GM19035 (cell line): ENCODE measurements around the gene AIMP1.

ENCODE experiments used
- ATAC-seq: cut with Tn5 transposase; IDR thresholded peaks from one replicate; pipeline ENCODE4 v1.9.1; 2021; ENCODE audit not compliant: unreplicated experiment

Gene AIMP1

DNA sequence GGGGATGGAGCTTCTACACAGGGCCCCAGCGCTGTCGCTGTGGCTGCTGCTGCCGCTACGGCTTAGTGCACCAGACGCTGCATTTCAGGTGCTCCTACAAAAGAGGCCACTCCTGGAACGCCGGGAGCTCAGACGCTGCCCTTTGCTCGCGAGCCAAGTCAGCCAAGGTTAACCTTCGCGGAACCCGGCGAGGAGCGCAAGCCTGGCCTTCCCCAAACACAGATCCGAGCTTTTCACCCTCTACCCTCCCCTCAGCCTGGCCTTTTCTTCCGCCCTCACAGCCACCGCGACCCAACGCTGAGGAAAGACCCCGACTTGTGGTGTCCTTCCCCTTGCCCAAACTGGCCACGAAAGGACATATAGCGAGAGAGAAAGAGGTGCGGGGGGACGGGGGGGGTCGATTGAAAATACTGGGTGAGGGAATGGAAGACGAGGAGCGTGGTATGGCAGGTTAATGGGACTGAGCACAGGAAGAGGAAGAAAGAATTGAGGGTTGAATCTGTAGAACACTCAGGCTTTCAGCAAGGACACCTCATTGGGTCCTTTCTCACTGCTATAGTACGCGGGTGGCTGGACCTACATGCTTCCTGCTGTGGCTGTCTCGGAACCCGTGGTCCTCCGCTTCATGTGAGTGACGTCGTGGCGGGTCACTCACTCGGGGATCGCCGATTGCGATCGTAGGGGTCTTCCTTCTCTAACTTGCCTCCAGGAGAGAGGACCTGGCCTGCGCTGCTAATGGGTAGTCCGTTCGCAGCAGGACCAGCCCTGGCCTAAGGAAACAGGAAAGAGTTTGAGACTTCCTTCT is at the start of gene AIMP1, which contains the start of gene TBCK:
AIMP1 (plus strand) TSS at position 583 of the 805 bp plus-strand sequence. CDS start 8,460 bp downstream, outside the sequence.
TBCK (minus strand) TSS at position 242 of the 805 bp plus-strand sequence. CDS start 7,249 bp downstream, outside the sequence.
- ATAC-seq, result peak; percentile 91

DNA sequence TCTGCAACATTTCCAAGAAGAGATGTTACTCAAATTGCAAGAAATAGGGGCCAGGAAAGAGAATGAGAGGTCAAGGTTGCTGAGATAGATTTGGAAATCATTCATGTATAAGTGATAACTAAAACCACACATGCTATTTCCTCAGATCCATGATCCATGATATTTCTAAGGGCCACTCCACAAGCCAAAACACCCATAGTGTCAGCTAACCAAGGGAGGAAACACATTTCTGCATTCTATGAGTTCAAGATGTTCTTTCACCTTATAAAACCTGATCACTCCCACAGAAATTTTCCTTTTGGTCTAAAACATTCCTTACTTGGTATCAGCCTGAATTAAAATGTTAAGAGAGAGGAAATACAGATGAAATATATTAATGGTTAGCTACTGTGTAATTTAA is 47.6 kb upstream of the AIMP1 start:
- ATAC-seq, result no peak

DNA sequence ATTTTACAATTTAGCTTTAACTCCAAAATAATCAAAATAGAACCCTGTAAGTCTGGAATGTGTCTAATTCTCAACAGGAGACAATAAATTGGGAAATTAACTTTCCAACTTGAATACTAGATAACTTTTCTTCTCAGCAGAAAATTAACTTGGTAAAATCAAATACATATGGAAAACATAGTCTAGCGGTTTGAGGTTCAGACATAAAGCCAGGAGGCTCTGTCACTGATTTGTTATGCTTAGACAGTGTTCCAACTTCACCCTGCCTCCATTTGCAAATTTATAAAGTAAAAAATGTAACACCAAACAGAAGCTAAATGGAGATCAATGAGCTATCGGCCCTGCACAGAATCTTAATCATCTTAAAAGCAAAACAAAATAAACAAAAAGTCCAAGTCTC is 46.6 kb upstream of the AIMP1 start:
- no peak for ATAC-seq

DNA sequence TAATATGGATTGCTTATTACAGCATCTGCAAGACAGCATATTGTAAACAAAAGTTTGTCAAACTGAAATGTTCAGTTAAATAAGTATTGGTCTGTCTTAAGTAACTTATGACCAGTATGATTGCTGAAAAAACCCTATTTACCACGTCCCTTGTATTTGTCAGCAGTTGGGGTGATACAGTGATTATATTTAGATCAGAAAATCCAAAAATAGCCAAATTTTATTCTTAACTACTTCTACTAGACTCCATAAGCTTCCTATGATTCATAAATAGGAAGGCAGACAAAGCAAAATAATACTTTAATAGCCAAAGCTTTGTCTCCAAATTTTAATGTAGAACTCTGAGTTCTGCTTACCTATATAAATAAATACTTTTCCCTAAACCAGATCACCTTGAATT is 45.6 kb upstream of the AIMP1 start:
- ATAC-seq, result no peak

DNA sequence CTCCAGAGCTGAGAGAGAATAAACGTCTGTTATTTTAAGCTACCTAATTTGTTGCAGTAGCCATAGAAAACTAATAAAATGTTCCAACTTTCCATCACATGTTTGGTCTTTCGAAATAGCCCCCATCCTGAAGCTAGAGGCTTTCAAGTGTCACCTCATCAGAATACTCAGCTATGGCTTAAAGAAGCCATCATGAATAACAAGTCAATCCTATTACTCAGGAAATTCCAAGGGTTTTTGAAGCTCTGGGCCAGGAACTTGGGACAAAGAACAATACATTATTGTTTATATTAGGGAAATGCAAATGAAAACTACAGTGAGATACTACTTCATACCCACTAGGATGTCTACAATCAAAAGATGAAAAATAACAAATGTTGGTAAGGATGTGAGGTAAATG is 42.5 kb upstream of the AIMP1 start:
- ATAC-seq, result no peak

DNA sequence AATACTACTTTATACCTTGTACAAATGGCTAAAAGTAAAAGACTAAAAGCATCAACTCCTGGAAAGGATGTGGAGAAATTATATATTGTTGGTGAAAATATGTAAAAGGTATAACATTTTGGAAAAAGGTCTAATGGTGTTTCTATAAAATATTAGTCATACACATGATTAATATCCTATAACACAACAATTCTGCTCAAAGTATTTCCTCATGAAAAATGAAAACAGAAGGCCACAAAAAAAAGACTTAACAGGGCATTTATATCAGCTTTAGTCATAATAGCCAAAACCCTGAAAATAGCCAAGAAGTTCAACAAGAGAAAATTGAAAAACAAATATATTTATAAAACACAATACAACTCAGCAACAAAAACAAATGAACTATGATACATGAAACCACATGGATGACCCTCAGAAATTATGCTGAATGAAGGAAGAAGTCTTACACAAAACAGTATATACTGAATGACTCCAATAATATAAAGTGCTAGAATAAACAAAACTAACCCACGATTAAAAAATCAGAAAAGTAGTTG is 39.1 kb upstream of the AIMP1 start:
- no peak for ATAC-seq

DNA sequence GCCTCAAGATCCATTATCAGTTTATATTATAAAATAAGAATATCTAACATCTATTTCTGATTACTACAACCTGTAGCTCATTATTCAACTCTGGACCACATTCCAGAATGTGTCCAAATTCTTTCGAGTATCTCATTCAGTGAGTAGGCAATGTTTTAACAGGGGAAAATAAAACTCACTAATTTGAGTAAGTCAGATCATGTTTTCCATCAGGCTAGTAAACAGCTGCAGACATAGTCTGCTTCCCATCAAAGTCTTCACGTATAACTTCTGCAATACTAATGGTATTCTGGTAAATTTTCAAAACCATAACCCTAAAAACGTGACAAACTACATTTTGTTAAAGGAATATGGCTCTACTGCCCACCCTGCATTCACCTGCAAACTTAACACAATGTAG is 32.1 kb upstream of the AIMP1 start:
- ATAC-seq, result no peak

DNA sequence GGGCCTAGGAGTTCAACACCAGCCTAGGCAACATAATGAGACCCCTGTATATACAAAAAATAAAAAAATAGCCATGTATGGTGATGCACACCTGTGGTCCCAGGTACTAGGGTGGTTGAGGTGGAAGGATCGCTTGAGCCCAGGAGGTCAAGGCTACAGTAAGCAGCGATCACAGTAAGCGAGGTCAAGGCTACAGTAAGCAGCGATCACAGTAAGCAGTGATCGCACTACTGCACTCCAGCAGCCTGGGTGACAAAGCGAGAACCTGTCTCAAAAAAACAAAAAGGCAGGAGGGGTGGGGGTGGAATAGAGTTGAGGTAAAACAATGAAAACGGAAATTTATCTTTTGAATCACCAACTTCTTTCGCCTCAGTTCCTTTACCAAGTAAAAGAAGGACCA is 29.7 kb upstream of the AIMP1 start:
- ATAC-seq, result no peak

DNA sequence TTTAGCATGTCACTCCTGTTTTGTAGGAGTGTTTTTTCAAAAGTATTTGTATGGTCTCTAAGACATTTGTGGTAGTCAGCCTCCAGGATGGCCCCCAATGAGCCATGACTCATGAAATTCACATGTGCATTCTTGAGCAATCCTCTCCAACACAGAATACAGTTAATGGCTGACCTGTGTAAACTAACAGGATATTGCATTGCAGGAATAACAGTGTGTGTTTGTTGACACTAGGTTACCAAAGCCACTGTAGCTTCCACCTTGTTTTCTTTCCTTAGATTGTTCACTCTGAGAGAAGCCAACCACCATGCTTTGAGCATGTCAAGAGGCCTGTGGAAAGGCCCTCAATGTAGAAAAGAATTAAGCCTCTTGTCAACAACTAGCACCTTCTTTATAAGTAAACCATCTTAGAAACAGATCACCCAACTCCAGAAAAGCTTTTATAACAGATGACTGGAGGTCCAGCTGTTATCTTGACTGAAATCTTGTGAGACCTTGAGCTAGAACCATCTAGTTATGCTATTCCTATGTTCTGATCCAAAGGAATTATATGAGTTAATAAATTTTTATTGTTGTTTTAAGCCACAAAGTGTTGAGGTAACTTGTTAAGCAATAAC is 28.9 kb upstream of the AIMP1 start:
- no peak for ATAC-seq

DNA sequence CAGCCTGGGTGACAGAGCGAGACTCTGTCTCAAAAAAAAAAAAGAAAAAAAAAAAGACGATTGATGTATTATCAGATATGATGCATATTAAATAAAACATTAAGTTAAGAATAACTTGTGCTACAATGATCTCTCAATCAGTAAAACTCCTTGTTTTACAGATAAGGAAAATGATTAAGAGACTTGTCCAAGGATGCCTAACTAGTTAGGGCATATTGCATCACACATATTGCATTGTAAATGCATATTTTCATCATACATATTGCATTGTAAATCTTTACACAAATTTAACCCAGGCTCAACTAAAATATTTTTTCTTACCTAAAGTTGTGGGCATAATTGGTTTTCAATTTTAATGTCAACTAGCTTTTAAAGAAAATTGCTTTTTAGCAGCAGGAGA is 26.6 kb upstream of the AIMP1 start:
- ATAC-seq, result no peak

DNA sequence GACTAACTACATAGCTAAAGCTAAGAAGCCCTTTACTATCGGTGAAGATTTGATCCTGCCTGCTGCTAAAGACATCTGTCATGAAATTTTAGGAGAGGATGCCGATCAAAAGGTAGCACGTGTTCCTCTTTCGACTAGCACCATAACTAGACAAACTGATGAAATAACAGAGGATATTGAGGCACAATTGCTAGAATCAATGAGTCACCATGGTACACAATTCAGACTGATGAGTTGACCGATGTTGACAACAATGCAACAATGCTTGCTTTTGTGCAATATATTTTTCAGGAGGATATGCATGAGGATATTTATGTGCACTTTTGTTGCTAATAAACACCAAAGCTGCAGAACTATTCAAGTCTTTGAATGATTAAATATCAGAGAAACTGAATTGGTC is 24.7 kb upstream of the AIMP1 start:
- ATAC-seq, result no peak

DNA sequence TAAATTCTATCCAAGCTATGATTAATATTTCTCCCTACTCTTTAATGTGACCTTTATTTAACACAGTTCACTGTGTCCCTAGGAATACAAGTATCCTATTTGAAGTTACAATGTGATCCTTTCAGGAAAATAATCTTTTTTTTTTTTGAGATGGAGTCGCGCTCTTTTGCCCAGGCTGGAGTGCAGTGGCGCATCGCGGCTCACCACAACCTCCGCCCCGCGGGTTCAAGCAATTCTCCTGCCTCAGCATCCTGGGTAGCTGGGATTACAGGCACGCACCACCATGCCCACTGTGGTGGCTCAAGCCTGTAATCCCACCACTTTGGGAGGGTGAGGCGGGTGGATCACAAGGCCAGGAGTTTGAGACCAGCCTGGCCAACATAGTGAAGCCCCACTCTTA is 22.3 kb upstream of the AIMP1 start:
- no peak for ATAC-seq

DNA sequence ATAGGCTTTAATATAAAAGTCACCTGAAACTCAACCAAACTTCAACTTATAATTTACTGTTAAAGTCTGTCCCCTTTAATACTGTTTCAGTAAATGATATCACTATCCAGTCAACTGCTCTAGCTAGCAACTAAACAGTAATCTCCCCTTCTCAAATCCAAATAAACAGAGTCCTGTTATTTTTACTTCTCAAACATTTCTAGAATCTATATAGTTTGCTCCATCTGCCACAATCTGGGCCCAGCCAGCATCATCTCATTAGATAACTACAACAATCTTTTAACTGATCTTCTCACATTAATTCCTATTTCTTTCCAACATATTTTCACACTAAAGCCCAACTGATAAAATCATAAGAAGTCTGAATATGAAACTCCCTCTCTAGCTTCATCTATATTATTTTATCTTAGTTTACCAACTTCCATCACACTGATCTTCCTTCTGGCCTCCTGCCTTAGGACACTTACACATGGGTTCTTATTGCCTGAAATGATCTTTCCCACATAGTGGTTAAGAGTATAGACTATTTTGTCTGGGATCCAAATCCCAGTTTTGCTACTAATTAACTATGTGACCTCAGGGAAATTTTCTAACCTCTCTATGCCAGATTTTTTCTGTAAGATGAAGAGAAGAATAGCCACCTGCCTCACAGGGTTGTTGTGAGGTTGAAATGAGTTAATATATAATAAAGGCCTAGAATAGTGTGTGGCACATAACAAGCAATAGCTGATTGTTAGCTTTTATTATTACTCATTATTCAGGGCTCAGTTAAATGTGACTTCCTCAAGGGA is 18.9 kb upstream of the AIMP1 start:
- no peak for ATAC-seq

DNA sequence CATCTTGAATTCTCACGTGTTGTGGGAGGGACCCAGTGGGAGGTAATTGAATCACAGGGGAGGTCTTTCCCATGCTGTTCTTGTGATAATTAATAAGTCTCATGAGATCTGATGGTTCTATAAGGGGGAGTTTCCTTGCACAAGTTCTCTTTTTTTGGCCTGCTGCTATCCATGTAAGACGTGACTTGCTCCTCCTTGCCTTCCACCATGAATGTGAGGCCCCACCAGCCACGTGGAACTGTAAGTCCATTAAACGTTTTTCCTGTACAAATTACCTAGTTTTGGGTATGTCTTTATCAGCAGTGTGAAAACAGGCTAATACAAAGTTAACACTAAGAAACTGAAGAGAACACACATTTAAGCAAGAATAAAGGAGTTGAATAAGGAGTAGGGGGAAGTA is 16.4 kb upstream of the AIMP1 start:
- no peak for ATAC-seq

DNA sequence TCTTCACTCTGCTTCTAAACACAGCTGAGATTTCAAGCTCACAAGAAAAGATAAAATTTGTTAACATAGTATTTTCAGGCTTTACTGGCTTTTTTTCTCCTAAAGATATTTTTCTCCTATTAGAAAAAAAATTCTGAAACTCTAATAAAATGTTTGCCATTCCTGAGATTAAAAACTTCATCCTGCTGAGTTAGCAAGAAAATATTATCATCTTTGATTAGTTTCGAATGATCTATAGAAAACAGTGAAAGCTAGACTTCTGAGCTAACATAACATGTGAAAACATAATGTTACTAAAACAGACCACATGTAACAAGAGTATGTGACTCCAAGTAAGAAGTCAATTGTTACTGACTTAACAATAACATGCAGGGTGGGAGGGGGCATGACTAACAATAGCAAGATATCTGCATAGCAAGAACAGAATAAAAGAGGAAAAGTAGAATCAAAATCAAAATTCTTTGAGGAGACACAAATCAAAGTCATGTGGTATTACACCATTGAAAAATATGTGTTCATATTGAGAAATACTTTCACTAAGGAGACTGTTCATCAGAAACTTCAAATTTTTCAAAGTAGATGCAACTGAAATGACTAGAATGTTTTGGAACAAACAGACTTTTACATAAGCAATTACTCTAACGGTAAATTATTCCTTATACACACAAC is 14.8 kb upstream of the AIMP1 start:
- no peak for ATAC-seq

DNA sequence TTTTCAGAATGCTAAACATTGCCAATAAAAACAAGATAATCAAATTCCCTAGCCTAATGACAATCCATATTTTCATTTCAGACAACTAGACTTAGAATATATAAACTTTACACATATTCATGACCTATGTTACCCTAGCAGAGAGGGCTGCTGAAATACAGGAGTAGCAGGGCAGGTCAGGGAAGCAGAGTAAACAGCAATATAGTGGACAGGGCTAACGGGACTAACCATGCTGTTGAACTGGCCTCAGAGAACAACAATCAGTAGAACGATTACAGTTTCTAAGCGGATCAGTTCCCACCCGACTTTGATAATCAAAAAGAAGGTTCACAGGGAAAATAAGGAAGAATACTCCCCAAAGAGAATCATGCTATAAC is 14.3 kb upstream of the AIMP1 start:
- no peak for ATAC-seq

DNA sequence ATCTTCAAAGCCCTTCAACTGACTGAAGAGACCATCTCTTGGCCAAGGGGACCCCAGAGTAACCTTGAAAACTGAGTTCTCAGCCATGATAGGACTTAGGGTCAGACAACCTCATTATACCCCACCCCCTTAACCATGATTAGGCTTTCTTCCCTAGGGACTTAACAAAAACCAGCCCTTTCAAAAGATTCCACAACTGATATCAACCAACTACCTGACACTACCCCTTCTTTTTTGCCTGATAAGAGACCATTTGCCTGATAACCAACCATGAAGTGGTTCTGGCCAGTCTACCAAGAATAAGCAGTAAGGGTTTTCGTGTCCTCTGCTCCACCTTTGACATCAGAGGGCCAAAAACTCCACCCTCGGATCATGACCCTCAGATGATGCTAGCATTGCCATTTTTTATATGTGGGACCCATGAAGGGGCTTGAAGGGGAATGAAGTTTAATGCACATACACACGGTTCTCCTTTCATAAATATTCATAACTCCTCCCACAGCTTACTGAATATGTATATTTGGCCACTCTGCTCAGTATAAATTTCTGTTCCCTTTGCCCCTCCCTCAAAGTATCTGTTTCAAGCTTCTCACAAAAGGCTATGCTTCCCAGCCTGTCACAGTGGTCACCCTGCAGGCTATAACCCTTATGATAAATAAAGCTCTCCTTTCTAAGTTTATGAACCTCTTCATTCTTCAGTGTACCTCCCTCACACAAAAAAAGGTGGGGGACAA is 12.6 kb upstream of the AIMP1 start:
- no peak for ATAC-seq

DNA sequence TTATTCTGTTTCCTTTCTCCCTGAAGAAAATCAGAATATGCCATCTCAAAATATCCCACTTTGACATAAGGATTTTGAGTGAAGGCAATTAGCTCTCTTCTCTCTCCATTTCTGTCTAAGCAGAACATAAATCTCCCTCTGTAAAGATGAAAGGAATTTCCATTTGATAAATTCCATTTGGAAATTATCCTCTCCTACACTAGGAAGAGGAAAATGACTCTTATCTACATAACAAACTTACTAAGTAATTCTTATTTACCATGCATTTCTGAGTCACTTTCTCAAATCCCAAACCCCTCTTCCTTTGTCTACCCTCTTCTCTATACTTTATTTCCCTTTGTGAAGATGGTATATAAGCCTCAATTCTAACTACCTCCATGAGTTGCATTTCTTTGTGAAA is 11.7 kb upstream of the AIMP1 start:
- ATAC-seq, result no peak

DNA sequence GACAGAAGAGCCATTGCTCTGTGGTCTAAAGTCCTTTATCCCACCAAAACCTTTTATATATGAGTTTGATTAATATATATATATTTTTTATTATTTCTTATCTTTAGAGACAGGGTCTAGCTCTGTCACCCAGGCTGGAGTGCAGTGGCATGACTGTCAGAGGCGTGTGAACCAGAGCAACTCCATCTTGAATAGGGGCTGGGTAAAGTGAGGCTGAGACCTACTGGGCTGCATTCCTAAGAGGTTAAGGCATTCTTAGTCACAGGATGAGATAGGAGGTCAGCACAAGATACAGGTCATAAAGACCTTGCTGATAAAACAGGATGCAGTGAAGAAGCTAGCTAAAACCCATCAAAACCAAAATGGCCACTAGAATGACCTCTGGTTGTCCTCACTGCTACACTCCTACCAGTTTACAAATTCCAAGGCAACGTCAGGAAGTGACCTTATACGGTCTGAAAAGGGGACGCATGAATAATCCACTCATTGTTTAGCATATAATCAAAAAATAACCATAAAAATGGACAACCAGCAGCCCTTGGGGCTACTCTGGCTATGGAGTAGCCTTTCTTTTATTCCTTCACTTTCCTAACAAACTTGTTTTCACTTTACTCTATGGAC is 10.8 kb upstream of the AIMP1 start:
- ATAC-seq, result no peak

DNA sequence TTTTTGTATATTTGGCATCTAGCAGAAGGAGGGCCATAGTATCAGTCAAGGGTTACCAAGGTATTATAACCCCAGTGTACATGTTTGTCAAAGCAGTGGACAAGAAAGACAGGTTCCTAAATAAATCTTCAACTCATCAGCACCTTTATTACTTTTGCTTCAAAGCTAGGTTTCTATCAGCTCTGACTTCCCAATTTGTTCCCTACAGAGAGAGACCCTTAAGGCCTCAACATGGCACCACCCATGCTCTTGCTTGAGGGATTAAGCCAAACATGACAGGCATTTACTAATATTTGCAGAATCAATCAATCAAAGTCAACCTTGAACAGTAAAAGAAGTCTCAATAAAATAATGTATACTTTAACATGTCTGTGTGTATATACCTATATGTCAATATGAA is 9.8 kb upstream of the AIMP1 start:
- ATAC-seq, result no peak
